T-helper 1 cell treated with Interleukin-12 subunit alpha and Interleukin-12 subunit beta and Interleukin-4 antibody, amounts not matched to agents 30 μg/mL and 1 μg/mL, for 36 hours (primary cell): ENCODE measurements around the gene HMGB3.

Experiments
- H3K27ac Mint-ChIP-seq: one replicate; pipeline ENCODE4 v1.8.0; 2021; ENCODE audit warnings: mild to moderate bottlenecking, mixed read lengths
- H3K27me3 Mint-ChIP-seq: one replicate; pipeline ENCODE4 v1.8.0; 2021; ENCODE audit warnings: low read depth, mixed read lengths
- H3K36me3 Mint-ChIP-seq: one replicate; pipeline ENCODE4 v1.8.0; 2021; ENCODE audit warnings: low read depth, mixed read lengths
- H3K4me1 Mint-ChIP-seq: one replicate; pipeline ENCODE4 v1.8.0; 2021; ENCODE audit warnings: low read depth, mixed read lengths
- H3K4me3 Mint-ChIP-seq: one replicate; pipeline ENCODE4 v1.8.0; 2021; ENCODE audit warnings: mild to moderate bottlenecking, moderate library complexity, mixed read lengths
- H3K9me3 Mint-ChIP-seq: one replicate; pipeline ENCODE4 v1.8.0; 2021; ENCODE audit warnings: mixed read lengths

Gene HMGB3

GRCh38 chrX:150990910-150991309 is 7.8 kb downstream of the HMGB3 start:
- Mint-ChIP-seq H3K27me3 (peaks cover 3% of the 10 kb centered on the region), H3K4me3 (no peak overlapping the region), H3K4me1 (peaks cover under 1% of the 10 kb centered on the region), H3K9me3 (no peaks in the 10 kb centered on the region), H3K27ac (no peak overlapping the region), H3K36me3 (peaks cover 8% of the 10 kb centered on the region)

GRCh38 chrX:151000861-151001331 is 17.8 kb downstream of the HMGB3 start:
- Mint-ChIP-seq H3K27ac (no peak overlapping the region), H3K4me3 (no peak overlapping the region), H3K27me3 (no peaks in the 10 kb centered on the region), H3K9me3 (no peaks in the 10 kb centered on the region), H3K4me1 (no peaks in the 10 kb centered on the region), H3K36me3 (no peaks in the 10 kb centered on the region)

GRCh38 chrX:151004085-151004484 is 20.9 kb downstream of the HMGB3 start:
- no peak overlapping the region for H3K27ac Mint-ChIP-seq
- no peaks in the 10 kb centered on the region for H3K4me1 Mint-ChIP-seq
- H3K36me3 Mint-ChIP-seq: no peaks in the 10 kb centered on the region
- H3K9me3 Mint-ChIP-seq: no peaks in the 10 kb centered on the region
- H3K27me3 Mint-ChIP-seq: peaks cover 1% of the 10 kb centered on the region
- H3K4me3 Mint-ChIP-seq: no peak overlapping the region

GRCh38 chrX:151006410-151007109 is 23.4 kb downstream of the HMGB3 start:
- H3K27ac Mint-ChIP-seq: no peak overlapping the region
- H3K9me3 Mint-ChIP-seq: no peaks in the 10 kb centered on the region
- no peak overlapping the region for H3K4me3 Mint-ChIP-seq
- no peaks in the 10 kb centered on the region for H3K36me3 Mint-ChIP-seq
- peaks cover 4% of the 10 kb centered on the region for H3K27me3 Mint-ChIP-seq
- no peaks in the 10 kb centered on the region for H3K4me1 Mint-ChIP-seq

GRCh38 chrX:151009582-151009981 is 26.4 kb downstream of the HMGB3 start:
- Mint-ChIP-seq H3K4me1 (no peaks in the 10 kb centered on the region), H3K27me3 (peaks cover 4% of the 10 kb centered on the region), H3K4me3 (no peak overlapping the region), H3K36me3 (no peaks in the 10 kb centered on the region), H3K27ac (no peak overlapping the region), H3K9me3 (peaks cover 4% of the 10 kb centered on the region)

GRCh38 chrX:151013164-151013743 is 30.1 kb downstream of the HMGB3 start:
- H3K4me1 Mint-ChIP-seq: no peaks in the 10 kb centered on the region

GRCh38 chrX:151015684-151016083 is 32.5 kb downstream of the HMGB3 start:
- Mint-ChIP-seq H3K4me1 (no peaks in the 10 kb centered on the region), H3K36me3 (no peaks in the 10 kb centered on the region), H3K4me3 (no peak overlapping the region), H3K9me3 (peaks cover 4% of the 10 kb centered on the region), H3K27ac (no peak overlapping the region), H3K27me3 (no peaks in the 10 kb centered on the region)

More at GRCh38 chrX:151013164-151013743, 30.1 kb downstream of the HMGB3 start:
- no peak overlapping the region for H3K4me3 Mint-ChIP-seq
- H3K36me3 Mint-ChIP-seq: no peaks in the 10 kb centered on the region
- H3K27ac Mint-ChIP-seq: no peak overlapping the region
- H3K27me3 Mint-ChIP-seq: peaks cover 4% of the 10 kb centered on the region
- H3K9me3 Mint-ChIP-seq: peaks cover 4% of the 10 kb centered on the region

GRCh38 chrX:151019856-151020255 is 36.7 kb downstream of the HMGB3 start:
- no peaks in the 10 kb centered on the region for H3K9me3 Mint-ChIP-seq
- H3K27ac Mint-ChIP-seq: no peak overlapping the region
- H3K4me1 Mint-ChIP-seq: no peaks in the 10 kb centered on the region
- no peaks in the 10 kb centered on the region for H3K27me3 Mint-ChIP-seq
- no peak overlapping the region for H3K4me3 Mint-ChIP-seq
- H3K36me3 Mint-ChIP-seq: no peaks in the 10 kb centered on the region

- no peaks in the 10 kb centered on the region for H3K36me3 Mint-ChIP-seq
- no peak overlapping the region for H3K4me3 Mint-ChIP-seq
- H3K27ac Mint-ChIP-seq: no peak overlapping the region
- peaks cover 4% of the 10 kb centered on the region for H3K27me3 Mint-ChIP-seq
- H3K9me3 Mint-ChIP-seq: no peaks in the 10 kb centered on the region
- H3K4me1 Mint-ChIP-seq: no peaks in the 10 kb centered on the region
These were observed 47.7 kb downstream of the HMGB3 start for GRCh38 chrX:151030845-151031244.

GRCh38 chrX:151031391-151031975 is 48.3 kb downstream of the HMGB3 start:
- Mint-ChIP-seq H3K36me3 (no peaks in the 10 kb centered on the region), H3K4me1 (no peaks in the 10 kb centered on the region), H3K4me3 (no peak overlapping the region), H3K27ac (no peak overlapping the region), H3K9me3 (no peaks in the 10 kb centered on the region), H3K27me3 (peaks cover 4% of the 10 kb centered on the region)

GRCh38 chrX:151039351-151039750 is 56.2 kb downstream of the HMGB3 start:
- Mint-ChIP-seq H3K4me3 (no peak overlapping the region), H3K4me1 (no peaks in the 10 kb centered on the region), H3K27me3 (peaks cover 4% of the 10 kb centered on the region)

More at GRCh38 chrX:151039351-151039750, 56.2 kb downstream of the HMGB3 start:
- Mint-ChIP-seq H3K27ac (no peak overlapping the region), H3K9me3 (no peaks in the 10 kb centered on the region), H3K36me3 (no peaks in the 10 kb centered on the region)
